HCT116 (cell line): ENCODE measurements around the gene SERP1. TPM values are rescaled to one million over a fixed set of nuclear protein-coding genes. Genes with fewer than 3 reads are reported as not detected.

Experiments used
- ATAC-seq: fragments of 200-7000 bp; cut with Tn5 transposase; 2 replicates; pipeline ENCODE4 v1.9.1; 2020; ENCODE audit warnings: mild to moderate bottlenecking, moderate library complexity
- BruUV-seq: library from RNA; stranded (reverse); fragments of 400-500 nt; replicated peaks from 2 replicates; lab custom pipeline; 2021; lab: Mats Ljungman, UMichigan
- CTCF ChIA-PET: fragments of 300-600 bp; sonication (Branson Sonifier 250); formaldehyde crosslinking; loops from one replicate; lab custom pipeline; 2021; ENCODE audit warnings: antibody characterized with exemption; lab: Charles Lee
- POLR2A ChIA-PET: fragments of 300-600, 350-600 bp; sonication (Branson Sonifier 250); formaldehyde crosslinking; loops from one replicate; lab custom pipeline; 2021; ENCODE audit warnings: antibody characterized with exemption; lab: Charles Lee
- RAD21 ChIA-PET, 2 experiments: fragments of 300-600 bp; sonication (Branson Sonifier 250); formaldehyde crosslinking; loops; one replicate each; lab custom pipeline; 2023; ENCODE audit warnings: low total read pairs in 2 of 2; ENCODE audit not compliant: uncharacterized antibody in 2 of 2, unreplicated experiment in 2 of 2, low non-redundant PET in 1 of 2; lab: Charles Lee
- DNase-seq: peaks from one replicate; pipeline ENCODE4 v3.0.0-alpha.2; 2010; ENCODE audit warnings: low read depth, low spot score
- H2AFZ ChIP-seq: fragments of 200-600 bp; shearing (Covaris generic), sonication (generic); 2 replicates; pipeline ENCODE4 v1.6.1; 2017; ENCODE audit warnings: low read depth, mixed run types, mixed read lengths, antibody characterized with exemption, low read length; ENCODE audit not compliant: poor library complexity, severe bottlenecking
- H3K27ac ChIP-seq: 2 replicates; pipeline ENCODE4 v1.5.1; 2012; ENCODE audit warnings: low read depth, low read length
- H3K27me3 ChIP-seq: fragments of 200-600 bp; sonication (generic); 2 replicates; pipeline ENCODE4 v1.6.1; 2016; ENCODE audit warnings: mixed run types, low read length, mixed read lengths; ENCODE audit not compliant: insufficient read depth
- H3K36me3 ChIP-seq, 2 experiments: fragments of 200-500 bp in 1 of 2; fragments of 200-600 bp in 1 of 2; sonication (Bioruptor generic) in 1 of 2; sonication (generic) in 1 of 2; 2 replicates each; pipeline versions ENCODE4 v1.5.1 to v1.6.1; 2014 to 2016; ENCODE audit warnings: low read length in 2 of 2, inconsistent platforms in 1 of 2, mixed read lengths in 1 of 2, mixed run types in 1 of 2; ENCODE audit not compliant: insufficient read depth in 2 of 2, control insufficient read depth in 1 of 2
- H3K4me1 ChIP-seq, 2 experiments: fragments of 200-600 bp in 1 of 2; sonication (generic) in 1 of 2; 2 replicates each; pipeline versions ENCODE4 v1.5.1 to v1.6.1; 2012 to 2017; ENCODE audit warnings: low read length in 2 of 2, inconsistent platforms in 1 of 2, mild to moderate bottlenecking in 1 of 2, mixed read lengths in 1 of 2, mixed run types in 1 of 2, moderate library complexity in 1 of 2; ENCODE audit not compliant: insufficient read depth in 2 of 2, control insufficient read depth in 1 of 2
- H3K4me2 ChIP-seq: fragments of 200-600 bp; sonication (generic); 2 replicates; pipeline ENCODE4 v1.6.1; 2017; ENCODE audit warnings: mixed run types, low read length, mixed read lengths
- H3K4me3 ChIP-seq, 2 experiments: fragments of 200-600 bp in 1 of 2; sonication (generic) in 1 of 2; replicated peaks in 1 of 2; 2 replicates each; pipeline ENCODE4 v1.5.1; 2011 to 2016; ENCODE audit warnings: low read length in 2 of 2, control low read depth in 1 of 2, low read depth in 1 of 2, mild to moderate bottlenecking in 1 of 2, mixed read lengths in 1 of 2, mixed run types in 1 of 2
- H3K79me2 ChIP-seq: fragments of 200-600 bp; sonication (generic); 2 replicates; pipeline ENCODE4 v1.6.1; 2017; ENCODE audit warnings: mild to moderate bottlenecking, mixed run types, low read length, moderate library complexity, mixed read lengths; ENCODE audit not compliant: insufficient read depth
- H3K9ac ChIP-seq: fragments of 200-600 bp; sonication (generic); 2 replicates; pipeline ENCODE4 v1.6.1; 2016; ENCODE audit warnings: low read length, mixed read lengths
- H3K9me2 ChIP-seq: fragments of 200-600 bp; sonication (generic), shearing (Covaris generic); 2 replicates; pipeline ENCODE4 v1.6.1; 2017; ENCODE audit warnings: mixed run types, mild to moderate bottlenecking, moderate library complexity; ENCODE audit not compliant: insufficient read depth
- H3K9me3 ChIP-seq, 2 experiments: fragments of 200-500 bp in 1 of 2; fragments of 200-600 bp in 1 of 2; sonication (Bioruptor generic) in 1 of 2; sonication (generic) in 1 of 2; 2 replicates each; pipeline ENCODE4 v1.6.1; 2014 to 2017; ENCODE audit warnings: low read length in 2 of 2, mixed read lengths in 2 of 2, inconsistent platforms in 1 of 2, low read depth in 1 of 2, mild to moderate bottlenecking in 1 of 2, mixed run types in 1 of 2, moderate library complexity in 1 of 2; ENCODE audit not compliant: control insufficient read depth in 1 of 2, insufficient read depth in 1 of 2
- H4K20me1 ChIP-seq: fragments of 200-600 bp; sonication (generic), shearing (Covaris generic); 2 replicates; pipeline ENCODE4 v1.6.1; 2017; ENCODE audit warnings: mixed run types, mild to moderate bottlenecking, moderate library complexity; ENCODE audit not compliant: insufficient read depth
- ATF3 ChIP-seq: IDR thresholded peaks from 2 replicates; pipeline ENCODE4 v1.6.1; 2012
- EZH2 ChIP-seq: fragments of 200-600 bp; sonication (generic); IDR thresholded peaks from 2 replicates; pipeline ENCODE4 v1.6.1; 2017; ENCODE audit warnings: antibody characterized with exemption, mixed run types
- EZH2phosphoT487 ChIP-seq: fragments of 200-600 bp; IDR thresholded peaks from 2 replicates; pipeline ENCODE4 v1.6.1; 2018; ENCODE audit warnings: antibody characterized with exemption, borderline replicate concordance
- FOSL1 ChIP-seq: IDR thresholded peaks from 2 replicates; pipeline ENCODE4 v1.6.1; 2012; ENCODE audit warnings: low read depth
- POLR2A ChIP-seq: IDR thresholded peaks from 2 replicates; pipeline ENCODE4 v1.7.0; 2011; ENCODE audit warnings: borderline replicate concordance; ENCODE audit not compliant: insufficient read depth, insufficient read length; ENCODE audit errors: extremely low read depth
- POLR2AphosphoS5 ChIP-seq: IDR thresholded peaks from 2 replicates; pipeline ENCODE4 v1.6.1; 2011; ENCODE audit warnings: mild to moderate bottlenecking, low read depth, low read length, moderate library complexity
- SP1 ChIP-seq: IDR thresholded peaks from 2 replicates; pipeline ENCODE4 v1.6.1; 2012; ENCODE audit warnings: low read depth
- TCF7L2 ChIP-seq: IDR thresholded peaks from 2 replicates; pipeline ENCODE4 v1.7.0; 2011; ENCODE audit warnings: borderline replicate concordance, inconsistent platforms; ENCODE audit not compliant: insufficient read depth, insufficient read length; ENCODE audit errors: extremely low read depth
- intact Hi-C: fragments of 100-400 bp; cut with micrococcal nuclease; formaldehyde crosslinking; loops from 2 replicates; pipeline ENCODE4 v1.10.0; 2022
- total RNA-seq: library from RNA; stranded (reverse); gene quantifications from one replicate; pipeline ENCODE4 v1.2.1, GENCODE V29; 2021; ENCODE audit not compliant: unreplicated experiment
- TF ChIP-seq, protein P1 (sequence below): IDR thresholded peaks from 2 replicates; pipeline ENCODE4 v1.6.1; 2012
- TF ChIP-seq, protein P2 (sequence below): IDR thresholded peaks from 2 replicates; pipeline ENCODE4 v1.6.1; 2011; ENCODE audit warnings: mild to moderate bottlenecking, low read length, moderate library complexity; ENCODE audit not compliant: insufficient replicate concordance; ENCODE audit errors: extremely low read depth
- TF ChIP-seq, protein P3 (sequence below): IDR thresholded peaks from 2 replicates; pipeline ENCODE4 v1.6.1; 2012; ENCODE audit warnings: low read depth

Gene SERP1
- total RNA-seq, 1 experiment from 2014 or later = 69.1 TPM

GRCh38 chr3:150544041-150544440 lies 2.3 kb downstream of the SERP1 start:
- Histone ChIP-seq H3K9ac (no peak overlapping the region), H3K36me3 (peaks cover 10 to 25% of the 10 kb centered on the region in 2 experiments; a peak in 2 of 4 replicates), H3K79me2 (peaks cover 72% of the 10 kb centered on the region), H3K9me3 (no peaks in the 10 kb centered on the region), H3K4me3 (no peak overlapping the region), H2AFZ (no peak overlapping the region), H4K20me1 (no peaks in the 10 kb centered on the region), H3K4me2 (no peak overlapping the region), H3K9me2 (no peaks in the 10 kb centered on the region), H3K4me1 (peaks cover 5 to 20% of the 10 kb centered on the region in 2 experiments), H3K27ac (no peak overlapping the region), H3K27me3 (no peaks in the 10 kb centered on the region)
- no TSS peak for BruUV-seq
- RAD21 ChIA-PET = no interaction called here
- no peak for TF ChIP-seq EZH2
- no peak for TF ChIP-seq EZH2phosphoT487
- TF ChIP-seq, protein P1, sequence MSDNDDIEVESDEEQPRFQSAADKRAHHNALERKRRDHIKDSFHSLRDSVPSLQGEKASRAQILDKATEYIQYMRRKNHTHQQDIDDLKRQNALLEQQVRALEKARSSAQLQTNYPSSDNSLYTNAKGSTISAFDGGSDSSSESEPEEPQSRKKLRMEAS = no peak
- TF ChIP-seq, protein P2, sequence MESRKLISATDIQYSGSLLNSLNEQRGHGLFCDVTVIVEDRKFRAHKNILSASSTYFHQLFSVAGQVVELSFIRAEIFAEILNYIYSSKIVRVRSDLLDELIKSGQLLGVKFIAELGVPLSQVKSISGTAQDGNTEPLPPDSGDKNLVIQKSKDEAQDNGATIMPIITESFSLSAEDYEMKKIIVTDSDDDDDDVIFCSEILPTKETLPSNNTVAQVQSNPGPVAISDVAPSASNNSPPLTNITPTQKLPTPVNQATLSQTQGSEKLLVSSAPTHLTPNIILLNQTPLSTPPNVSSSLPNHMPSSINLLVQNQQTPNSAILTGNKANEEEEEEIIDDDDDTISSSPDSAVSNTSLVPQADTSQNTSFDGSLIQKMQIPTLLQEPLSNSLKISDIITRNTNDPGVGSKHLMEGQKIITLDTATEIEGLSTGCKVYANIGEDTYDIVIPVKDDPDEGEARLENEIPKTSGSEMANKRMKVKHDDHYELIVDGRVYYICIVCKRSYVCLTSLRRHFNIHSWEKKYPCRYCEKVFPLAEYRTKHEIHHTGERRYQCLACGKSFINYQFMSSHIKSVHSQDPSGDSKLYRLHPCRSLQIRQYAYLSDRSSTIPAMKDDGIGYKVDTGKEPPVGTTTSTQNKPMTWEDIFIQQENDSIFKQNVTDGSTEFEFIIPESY = no peak
- TF ChIP-seq ATF3 = no peak
- TF ChIP-seq SP1 = no peak
- no peak for TF ChIP-seq POLR2A
- TF ChIP-seq FOSL1 = no peak
- intact Hi-C loops = no loop called here
- CTCF ChIA-PET = no interaction called here
- ATAC-seq = no peak
- no peak for DNase-seq
- POLR2A ChIA-PET = interaction anchor here (0.6 kb wide), 1 partner anchor 18 kb away, joined by 4 read pairs; no protein-coding TSS in a partner anchor

DNA sequence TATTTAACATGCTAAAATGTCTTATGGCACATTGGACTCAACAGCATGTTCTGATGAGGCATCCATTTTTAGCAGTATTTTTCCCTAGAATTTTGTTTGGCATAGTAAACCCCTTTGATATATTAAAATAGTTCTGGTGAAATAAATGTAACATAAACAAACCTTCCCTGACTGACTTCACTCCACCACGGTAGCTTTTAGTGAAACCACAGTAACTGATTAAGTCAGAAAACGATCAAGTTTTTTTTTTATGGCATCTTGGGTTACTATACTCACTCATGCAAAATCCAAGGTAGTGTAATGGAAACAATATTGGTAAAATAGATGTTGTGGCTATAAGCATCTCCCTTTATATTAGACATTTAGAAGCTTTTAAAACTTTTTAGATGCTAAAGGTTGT lies 2.8 kb downstream of the SERP1 start:
- ATAC-seq = no peak
- ChIA-PET RAD21 (no interaction called here), POLR2A (no interaction called here), CTCF (no interaction called here)
- TF ChIP-seq TCF7L2 = no peak
- no peak for TF ChIP-seq POLR2A
- TF ChIP-seq, protein P2 = no peak
- TF ChIP-seq POLR2AphosphoS5 = no peak
- no peak for TF ChIP-seq EZH2
- TF ChIP-seq, protein P3, sequence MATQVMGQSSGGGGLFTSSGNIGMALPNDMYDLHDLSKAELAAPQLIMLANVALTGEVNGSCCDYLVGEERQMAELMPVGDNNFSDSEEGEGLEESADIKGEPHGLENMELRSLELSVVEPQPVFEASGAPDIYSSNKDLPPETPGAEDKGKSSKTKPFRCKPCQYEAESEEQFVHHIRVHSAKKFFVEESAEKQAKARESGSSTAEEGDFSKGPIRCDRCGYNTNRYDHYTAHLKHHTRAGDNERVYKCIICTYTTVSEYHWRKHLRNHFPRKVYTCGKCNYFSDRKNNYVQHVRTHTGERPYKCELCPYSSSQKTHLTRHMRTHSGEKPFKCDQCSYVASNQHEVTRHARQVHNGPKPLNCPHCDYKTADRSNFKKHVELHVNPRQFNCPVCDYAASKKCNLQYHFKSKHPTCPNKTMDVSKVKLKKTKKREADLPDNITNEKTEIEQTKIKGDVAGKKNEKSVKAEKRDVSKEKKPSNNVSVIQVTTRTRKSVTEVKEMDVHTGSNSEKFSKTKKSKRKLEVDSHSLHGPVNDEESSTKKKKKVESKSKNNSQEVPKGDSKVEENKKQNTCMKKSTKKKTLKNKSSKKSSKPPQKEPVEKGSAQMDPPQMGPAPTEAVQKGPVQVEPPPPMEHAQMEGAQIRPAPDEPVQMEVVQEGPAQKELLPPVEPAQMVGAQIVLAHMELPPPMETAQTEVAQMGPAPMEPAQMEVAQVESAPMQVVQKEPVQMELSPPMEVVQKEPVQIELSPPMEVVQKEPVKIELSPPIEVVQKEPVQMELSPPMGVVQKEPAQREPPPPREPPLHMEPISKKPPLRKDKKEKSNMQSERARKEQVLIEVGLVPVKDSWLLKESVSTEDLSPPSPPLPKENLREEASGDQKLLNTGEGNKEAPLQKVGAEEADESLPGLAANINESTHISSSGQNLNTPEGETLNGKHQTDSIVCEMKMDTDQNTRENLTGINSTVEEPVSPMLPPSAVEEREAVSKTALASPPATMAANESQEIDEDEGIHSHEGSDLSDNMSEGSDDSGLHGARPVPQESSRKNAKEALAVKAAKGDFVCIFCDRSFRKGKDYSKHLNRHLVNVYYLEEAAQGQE = no peak
- TF ChIP-seq FOSL1 = no peak
- H3K36me3 ChIP-seq = peaks cover 10 to 25% of the 10 kb centered on the region in 2 experiments; a peak in 2 of 4 replicates
- no peaks in the 10 kb centered on the region for H3K9me2 ChIP-seq
- intact Hi-C loops = no loop called here
- H2AFZ ChIP-seq = no peak overlapping the region
- no peak overlapping the region for H3K9ac ChIP-seq
- H3K4me2 ChIP-seq = no peak overlapping the region
- no peak overlapping the region for H3K4me3 ChIP-seq
- H3K9me3 ChIP-seq = no peaks in the 10 kb centered on the region
- no TSS peak for BruUV-seq
- no peak for DNase-seq
- no peak overlapping the region for H3K27ac ChIP-seq
- H3K27me3 ChIP-seq = no peaks in the 10 kb centered on the region
- peaks cover 67% of the 10 kb centered on the region for H3K79me2 ChIP-seq
- H4K20me1 ChIP-seq = no peaks in the 10 kb centered on the region
- H3K4me1 ChIP-seq = peaks cover 5 to 20% of the 10 kb centered on the region in 2 experiments
